HG03521 (cell line): Measurements from ENCODE around the gene CCDC180.
"Not testable (repeated sequence)": the region's sequence is repeated elsewhere in the genome, so short reads cannot be mapped to it uniquely, and the experiment has no call there.

Source experiments
- ATAC-seq: cut with Tn5 transposase; IDR thresholded peaks from one replicate; pipeline ENCODE4 v1.9.1; 2021; ENCODE audit warnings: mild to moderate bottlenecking, moderate library complexity; ENCODE audit not compliant: unreplicated experiment

CCDC180 gene

DNA sequence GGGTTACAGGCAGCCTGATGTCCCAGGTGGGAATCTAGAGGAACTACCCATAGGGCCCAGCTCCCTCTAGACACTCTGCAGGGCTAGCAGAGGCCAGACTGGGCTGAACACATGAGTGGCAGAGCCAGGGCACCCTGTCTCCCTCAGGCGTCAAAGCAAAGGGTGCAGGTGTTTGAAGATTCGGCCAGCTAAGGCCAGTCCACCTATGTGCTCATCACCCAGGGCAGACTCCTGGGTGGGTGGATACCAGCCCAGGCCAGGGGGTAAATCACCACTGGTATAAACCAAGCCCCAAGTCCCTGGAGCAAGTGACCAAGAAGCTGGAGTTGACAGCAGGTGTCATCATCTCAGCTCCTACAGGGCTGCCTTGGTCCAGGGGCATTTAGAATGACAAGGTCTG lies 3.4 kb downstream of the CCDC180 start:
- ATAC-seq, result no peak

- no peak for ATAC-seq
Measured at GRCh38 chr9:97311798-97312500, 4.5 kb downstream of the CCDC180 start.

DNA sequence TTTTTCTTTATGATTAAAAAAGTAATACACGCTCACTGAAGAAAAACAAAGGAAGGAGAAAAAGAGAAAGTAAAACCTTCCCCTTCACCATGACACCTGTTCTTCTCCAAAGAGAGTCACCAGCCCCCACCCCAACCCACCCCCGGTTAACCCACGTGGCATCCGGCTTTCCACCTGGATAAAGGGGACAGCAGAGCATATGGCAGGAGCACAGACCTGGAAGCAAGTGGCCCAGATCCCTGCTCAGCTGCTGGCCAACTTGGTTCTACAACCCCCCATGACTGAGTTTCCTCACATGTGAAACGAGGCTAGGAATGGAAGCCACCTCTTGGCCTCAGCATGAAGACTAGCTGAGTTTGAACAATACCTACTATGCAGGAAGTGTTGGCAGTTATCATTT lies 5.1 kb downstream of the CCDC180 start:
- no peak for ATAC-seq

- no peak for ATAC-seq
Measured at GRCh38 chr9:97313243-97313642, 5.8 kb downstream of the CCDC180 start.

DNA sequence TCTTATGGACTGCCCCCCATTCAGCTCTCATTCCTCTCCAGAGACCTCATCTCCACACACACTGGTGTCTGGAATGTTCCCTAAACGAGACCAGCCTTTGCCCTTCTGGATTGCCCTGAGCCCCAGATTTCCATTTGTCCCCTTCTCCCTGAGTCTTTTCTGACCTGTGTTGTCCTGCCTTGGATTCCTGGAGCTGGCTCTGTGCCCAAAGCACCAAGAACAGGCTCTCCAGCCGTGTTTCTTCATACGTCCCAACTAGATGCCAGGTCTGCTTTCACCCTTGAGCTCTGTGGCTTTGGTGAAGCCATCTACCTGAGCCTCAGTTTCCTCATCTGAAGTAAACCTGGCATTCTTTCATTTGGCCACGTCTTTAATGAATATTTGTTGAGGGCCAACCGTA lies 6.3 kb downstream of the CCDC180 start:
- ATAC-seq, result no peak

- ATAC-seq, result no peak
Measured at GRCh38 chr9:97314503-97314902, 7.0 kb downstream of the CCDC180 start.

DNA sequence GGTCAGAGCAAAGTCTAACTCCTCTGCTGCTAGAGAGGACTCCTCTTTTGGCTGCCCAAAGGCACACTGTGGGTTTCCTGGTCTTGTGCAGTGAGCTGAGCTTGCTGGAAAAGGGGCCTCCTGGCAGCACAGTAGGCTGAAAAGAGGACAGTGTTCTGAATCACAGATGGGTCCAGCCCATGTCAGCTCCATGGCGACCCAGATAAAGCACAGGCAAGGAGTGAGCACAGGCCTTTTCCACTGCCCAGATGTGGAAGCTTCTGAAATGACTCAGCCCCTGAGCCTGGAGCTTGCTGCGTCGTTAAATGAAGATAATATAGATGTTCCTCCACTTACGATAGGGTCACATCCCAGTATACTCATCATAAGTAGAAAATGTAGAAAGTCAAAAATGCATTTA lies 8.1 kb downstream of the CCDC180 start:
- no peak for ATAC-seq

DNA sequence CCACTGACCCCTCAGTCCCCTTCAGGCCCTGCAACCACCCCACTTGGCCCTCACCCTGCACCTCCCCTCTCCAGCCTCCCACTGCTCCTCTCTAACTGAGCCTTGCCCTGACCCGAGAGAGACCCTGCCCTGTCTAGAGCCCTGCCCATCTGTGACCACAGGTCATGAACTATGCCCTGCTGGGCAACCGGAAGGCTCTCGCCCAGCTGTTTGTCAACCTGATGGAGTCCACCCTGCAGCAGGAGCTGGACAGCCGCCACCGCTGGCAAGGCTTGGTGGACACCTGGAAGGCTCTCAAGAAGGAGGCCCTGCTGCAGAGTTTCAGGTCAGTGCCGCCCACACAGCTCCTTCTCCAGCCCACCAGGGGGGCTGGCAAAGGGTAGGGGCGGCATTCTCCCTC lies 9.4 kb downstream of the CCDC180 start:
- ATAC-seq, result no peak

DNA sequence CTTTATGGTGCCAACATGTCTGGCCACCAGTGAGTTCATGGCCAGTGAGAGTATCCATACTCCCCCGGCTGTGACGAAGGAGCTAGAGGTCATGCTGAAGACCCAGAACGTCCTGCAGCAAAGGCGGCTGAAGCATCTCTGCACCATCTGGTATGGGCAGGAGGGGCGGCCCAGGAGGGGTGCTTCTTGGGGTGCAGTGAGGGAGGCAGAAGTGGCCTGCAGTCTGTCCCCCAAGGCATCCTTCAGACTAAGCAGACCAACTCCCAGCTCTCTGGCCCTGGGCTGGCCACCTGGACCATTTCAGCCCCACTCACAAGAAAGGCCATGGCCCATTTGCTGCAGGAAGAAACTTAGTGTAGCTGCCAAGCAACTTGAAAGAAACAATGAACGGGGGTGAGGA lies 11.0 kb downstream of the CCDC180 start:
- no peak for ATAC-seq

DNA sequence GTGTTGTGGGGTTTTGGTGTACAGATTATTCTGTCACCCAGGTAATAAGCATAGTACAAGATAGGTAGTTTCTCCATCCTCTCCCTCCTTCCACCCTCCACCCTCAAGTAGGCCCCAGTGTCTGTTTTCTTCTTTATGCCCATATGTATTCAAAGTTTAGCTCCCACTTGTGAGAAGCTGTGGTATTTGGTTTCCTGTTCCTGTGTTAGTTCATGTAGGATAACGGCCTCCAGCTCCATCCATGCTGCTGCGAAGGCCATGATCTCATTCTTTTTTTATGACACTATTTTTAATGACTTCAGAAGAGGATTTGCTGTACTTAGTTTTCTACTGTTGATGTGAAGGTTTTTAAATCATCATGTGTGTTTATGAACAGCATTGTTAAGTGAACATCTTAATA lies 11.9 kb downstream of the CCDC180 start:
- no peak for ATAC-seq

DNA sequence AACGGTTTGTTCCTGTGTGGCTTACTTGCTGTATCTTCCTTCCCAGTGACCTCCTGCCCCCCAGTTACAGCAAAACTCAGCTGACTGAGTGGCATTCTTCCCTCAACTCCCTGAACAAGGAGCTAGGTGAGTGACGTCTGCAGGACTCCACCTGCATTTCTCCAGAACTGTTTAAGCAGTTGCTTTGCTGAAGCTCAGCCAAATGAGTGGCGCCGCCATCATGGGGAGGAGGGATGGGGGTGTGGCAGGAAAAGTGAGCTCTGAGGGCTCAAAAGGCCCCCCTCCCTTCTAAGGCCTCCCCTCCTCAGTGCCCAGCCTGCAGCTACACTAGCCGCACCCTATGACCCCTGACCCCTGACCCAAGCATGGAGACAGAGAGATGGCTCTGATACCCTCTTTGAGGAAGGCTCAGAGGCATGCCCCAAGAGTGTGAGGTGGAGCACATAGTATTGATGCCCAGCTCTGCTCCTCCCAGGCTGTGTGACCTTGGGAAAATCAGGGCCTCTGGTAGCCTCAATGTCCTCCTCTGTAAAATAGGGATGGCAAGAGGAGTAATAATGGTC lies 12.7 kb downstream of the CCDC180 start:
- no peak for ATAC-seq

- no peak for ATAC-seq
Measured at GRCh38 chr9:97321251-97321650, 13.8 kb downstream of the CCDC180 start.

DNA sequence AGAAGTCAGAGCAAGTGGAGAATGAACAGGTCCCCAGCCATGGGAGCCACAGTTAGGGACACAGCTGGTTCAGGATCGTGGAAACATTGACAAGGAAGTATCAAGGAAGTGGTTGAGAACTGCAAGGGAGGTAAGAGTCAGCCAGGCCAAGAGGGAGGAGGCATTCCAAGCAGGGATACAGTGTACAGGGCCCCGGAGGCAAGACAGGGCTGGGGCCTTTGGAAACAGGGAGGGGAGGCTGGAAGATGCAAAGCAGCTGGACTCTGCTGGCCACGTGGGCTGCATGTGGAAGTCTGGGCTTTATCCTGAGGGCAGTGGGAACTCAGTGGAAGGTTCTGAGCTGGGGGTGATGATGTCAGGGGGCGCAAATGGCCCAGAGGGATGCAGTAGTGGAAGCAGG lies 14.2 kb downstream of the CCDC180 start:
- ATAC-seq, result no peak

DNA sequence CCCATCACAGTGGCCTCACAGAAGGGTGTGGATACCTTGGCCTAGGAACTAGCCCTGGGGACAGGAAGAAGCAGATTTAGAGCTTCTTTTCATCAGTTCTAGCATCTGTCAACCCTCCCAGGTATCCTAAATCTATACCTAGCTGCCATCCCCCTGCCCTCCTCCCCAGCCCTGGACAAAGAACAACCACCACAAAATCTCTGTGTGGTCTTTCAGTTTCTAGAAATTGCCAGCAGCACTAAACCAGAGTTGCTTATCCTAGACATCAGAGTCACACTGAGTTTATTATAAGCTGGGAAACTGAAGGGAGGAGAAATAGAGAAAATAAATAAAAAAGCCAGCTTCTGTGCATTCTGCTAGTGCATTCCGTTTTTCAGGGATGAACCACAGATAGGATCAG lies 14.6 kb downstream of the CCDC180 start:
- ATAC-seq, result no peak

- ATAC-seq, result no peak
Measured at GRCh38 chr9:97324954-97325353, 17.5 kb downstream of the CCDC180 start.

DNA sequence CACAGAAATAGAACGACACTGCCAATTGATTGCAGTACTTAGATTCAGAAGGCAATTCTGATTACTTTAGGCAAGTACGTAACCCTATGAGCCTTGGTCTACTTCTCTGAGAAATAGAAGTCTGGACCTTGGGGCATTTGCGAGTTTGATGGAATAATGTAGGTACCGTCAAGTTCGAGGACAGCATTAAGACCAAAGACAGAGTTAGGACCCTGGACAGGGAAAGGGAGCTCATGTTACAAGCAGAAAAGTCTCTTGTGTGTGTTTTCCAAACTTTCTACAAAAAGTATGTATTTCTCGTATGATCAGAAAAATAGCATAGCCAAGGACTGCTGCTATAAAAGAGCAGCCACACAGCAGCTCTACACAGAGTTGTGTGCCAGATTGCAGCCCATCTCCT lies 20.1 kb downstream of the CCDC180 start:
- no peak for ATAC-seq

DNA sequence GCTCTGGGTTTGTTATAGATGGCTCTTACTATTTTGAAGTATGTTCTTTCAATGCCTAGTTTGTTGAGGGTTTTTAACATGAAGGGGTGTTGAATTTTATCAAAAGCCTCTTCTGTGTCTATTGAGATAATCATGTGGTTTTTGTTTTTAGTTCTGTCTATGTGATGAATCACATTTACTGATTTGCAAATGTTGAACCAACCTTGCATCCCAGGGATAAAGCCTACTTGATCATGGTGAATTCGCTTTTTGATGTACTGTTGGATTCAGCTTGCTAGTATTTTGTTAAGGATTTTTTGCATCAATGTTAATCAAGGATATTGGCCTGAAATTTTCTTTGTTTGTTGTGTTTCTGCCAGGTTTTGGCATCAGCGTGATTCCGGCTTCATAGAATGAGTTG lies 25.5 kb downstream of the CCDC180 start:
- no peak for ATAC-seq

DNA sequence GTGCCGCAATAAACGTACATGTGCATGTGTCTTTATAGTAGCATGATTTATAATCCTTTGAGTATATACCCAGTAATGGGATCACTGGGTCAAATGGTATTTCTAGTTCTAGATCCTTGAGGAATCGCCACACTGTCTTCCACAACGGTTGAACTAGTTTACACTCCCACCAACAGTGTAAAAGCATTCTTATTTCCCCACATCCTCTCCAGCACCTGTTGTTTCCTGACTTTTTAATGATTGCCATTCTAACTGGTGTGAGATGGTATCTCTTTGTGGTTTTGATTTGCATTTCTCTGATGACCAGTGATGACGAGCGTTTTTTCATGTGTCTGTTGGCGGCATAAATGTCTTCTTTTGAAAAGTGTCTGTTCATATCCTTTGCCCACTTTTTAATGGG lies 28.2 kb downstream of the CCDC180 start:
- ATAC-seq, result not testable (repeated sequence)

DNA sequence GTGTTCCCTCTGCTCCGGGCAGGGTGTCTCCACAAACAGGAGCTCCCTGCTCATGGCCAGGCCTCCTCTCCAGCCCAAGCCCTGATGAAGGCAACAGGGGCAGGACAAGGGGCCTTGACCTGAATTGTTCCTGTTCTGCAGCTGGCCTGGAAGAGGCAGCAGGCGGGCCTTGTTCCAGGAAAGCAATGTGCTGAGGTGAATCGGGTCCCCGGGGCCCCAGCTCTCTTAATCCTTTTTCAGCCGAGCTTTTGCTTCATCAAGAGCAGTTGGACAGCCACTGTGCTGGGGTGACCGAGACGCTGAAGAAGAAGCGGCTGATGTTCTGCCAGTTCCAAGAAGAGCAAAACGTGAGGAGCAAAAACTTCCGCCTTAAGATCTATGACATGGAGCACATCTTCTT lies 41.4 kb downstream of the CCDC180 start:
- no peak for ATAC-seq

- ATAC-seq, result no peak
Measured at GRCh38 chr9:97349400-97349799, 41.9 kb downstream of the CCDC180 start.

DNA sequence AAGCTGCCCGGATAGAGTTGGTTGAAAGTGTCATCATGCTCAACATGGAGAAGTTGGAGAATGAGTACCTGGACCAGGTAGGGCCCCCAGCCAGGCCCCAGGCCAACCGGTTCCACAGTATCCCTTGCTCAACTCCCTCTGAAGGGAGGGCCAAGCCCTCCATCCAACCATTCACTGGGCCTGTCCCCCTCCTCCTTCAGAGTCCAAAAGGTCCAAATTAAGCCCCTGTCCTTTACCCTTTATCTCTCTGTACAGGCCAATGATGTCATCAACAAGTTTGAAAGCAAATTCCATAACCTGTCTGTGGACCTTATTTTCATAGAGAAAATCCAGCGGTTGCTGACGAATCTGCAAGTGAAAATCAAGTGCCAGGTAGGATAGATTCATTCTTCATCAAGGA lies 47.2 kb downstream of the CCDC180 start:
- ATAC-seq, result no peak

- no peak for ATAC-seq
Measured at GRCh38 chr9:97357056-97357455, 49.6 kb downstream of the CCDC180 start.
